GM12801 (cell line): ENCODE results near the gene MTX2.

Experiments used
- TF ChIP-seq, protein P1 (sequence below): IDR thresholded peaks from one replicate; pipeline ENCODE4 v1.5.1; 2011; ENCODE audit warnings: control low read depth; ENCODE audit not compliant: insufficient read length; ENCODE audit errors: extremely low read depth

Gene MTX2

DNA sequence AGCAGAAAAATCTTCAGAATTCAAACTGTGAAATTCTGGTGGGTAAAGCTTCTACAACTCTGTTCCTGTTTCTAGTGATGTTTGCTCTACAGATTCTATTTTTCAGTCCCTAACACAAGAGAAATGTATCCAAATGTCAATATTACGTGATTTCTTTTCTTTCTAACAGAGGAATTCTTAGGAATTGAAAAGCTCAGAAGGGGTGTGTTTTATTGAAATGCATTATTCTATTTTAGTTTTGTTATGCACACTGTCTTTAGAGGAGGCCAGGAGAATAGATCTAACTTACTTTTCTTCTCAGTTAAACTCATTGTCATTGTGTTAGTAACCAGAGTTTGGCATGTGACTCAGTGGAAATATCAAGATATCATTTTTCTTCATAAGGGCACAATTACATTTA, 62.4 kb downstream of the MTX2 start:
- TF ChIP-seq, protein P1, sequence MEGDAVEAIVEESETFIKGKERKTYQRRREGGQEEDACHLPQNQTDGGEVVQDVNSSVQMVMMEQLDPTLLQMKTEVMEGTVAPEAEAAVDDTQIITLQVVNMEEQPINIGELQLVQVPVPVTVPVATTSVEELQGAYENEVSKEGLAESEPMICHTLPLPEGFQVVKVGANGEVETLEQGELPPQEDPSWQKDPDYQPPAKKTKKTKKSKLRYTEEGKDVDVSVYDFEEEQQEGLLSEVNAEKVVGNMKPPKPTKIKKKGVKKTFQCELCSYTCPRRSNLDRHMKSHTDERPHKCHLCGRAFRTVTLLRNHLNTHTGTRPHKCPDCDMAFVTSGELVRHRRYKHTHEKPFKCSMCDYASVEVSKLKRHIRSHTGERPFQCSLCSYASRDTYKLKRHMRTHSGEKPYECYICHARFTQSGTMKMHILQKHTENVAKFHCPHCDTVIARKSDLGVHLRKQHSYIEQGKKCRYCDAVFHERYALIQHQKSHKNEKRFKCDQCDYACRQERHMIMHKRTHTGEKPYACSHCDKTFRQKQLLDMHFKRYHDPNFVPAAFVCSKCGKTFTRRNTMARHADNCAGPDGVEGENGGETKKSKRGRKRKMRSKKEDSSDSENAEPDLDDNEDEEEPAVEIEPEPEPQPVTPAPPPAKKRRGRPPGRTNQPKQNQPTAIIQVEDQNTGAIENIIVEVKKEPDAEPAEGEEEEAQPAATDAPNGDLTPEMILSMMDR: no peak

DNA sequence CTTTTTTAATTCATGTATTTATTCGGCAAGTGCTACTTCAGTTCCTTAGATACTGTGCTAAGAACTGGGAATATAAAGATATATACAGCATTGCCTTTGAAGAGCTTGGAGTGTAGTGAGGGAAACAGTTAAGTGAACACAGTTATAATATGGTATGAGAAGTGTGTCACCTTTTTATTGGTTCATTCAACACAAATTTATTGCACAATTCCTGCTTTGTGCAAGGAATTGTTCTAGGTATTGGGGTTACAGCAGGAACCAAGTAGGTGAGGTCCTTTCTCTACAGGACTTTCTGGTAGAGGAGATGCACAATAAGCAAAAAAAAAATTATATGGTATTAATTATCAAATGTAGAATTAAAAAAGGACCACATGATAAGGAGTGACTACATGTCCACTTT, 65.5 kb downstream of the MTX2 start:
- TF ChIP-seq, protein P1: no peak

DNA sequence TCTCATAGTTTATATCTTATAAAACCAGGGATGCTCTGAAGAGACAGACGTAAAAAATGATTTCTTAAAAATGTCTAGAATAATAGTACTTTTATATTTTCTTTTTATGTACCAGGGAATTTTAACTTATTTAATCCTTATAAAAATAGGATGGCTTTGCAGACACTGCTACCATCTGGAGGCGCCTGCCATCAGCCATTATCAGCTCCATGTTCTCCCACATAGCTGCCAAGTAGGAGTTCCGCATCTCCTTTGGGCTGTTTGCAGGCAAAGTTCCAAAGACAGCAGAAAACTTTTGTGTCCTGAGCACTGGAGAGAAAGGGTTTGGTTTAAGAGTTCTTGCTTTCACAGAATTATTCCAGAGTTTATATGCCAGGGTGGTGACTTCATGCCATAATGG, 69.2 kb downstream of the MTX2 start:
- TF ChIP-seq, protein P1: no peak

DNA sequence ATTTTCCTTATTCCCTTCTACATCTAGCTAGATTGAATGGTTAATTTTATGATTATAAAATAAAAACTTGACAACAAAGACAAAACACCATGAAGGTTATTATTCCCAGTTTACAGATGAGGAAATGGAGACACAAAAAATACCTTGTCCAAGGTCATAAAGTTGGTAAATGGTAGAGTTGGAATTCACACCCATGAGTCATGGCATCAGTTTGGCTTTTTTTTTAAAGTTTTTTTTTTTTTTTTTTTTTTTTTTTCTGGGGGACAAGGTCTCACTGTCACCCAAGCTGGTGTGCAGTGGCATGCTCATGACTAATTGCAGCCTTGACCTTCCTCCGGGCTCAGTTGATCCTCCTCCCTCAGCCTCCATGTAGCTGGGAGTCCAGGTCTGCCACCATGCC, 70.0 kb downstream of the MTX2 start:
- TF ChIP-seq, protein P1: no peak

DNA sequence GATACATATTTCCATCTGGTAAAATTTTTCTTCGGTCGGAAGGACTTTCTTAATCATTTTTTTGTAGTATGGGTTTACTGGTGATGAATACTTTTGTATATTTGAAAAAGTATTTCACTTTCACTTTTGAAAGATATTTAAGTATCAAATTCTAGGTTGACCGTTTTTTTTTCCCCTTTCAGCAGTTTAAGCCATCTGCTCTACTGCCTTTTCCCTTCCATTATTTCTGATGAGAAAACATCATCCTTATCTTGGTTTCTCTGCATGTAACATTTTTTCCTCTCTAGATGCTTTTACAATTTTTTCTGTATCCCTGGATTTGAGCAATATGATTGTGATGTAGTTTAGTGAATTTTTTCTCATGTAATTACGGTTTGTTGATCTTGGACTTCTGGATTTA, 87.0 kb downstream of the MTX2 start:
- TF ChIP-seq, protein P1: no peak

- TF ChIP-seq, protein P1: no peak
Observed at GRCh38 chr2:176364273-176364977, 95.2 kb downstream of the MTX2 start.

GRCh38 chr2:176368349-176368748, 99.1 kb downstream of the MTX2 start:
- TF ChIP-seq, protein P1: no peak
